Duodenal mucosa (tissue), 2 donors: Measurements from ENCODE around the gene DNAH12.
A peak's percentile ranks its signal among the peaks of the same experiment; 100 is the strongest.

Experiments
- H3K27ac ChIP-seq: one replicate; pipeline ENCODE4 v1.7.0; 2013; ENCODE audit warnings: low read depth, low read length
- H3K27me3 ChIP-seq, 2 donors: one replicate each; pipeline ENCODE4 v1.7.0; 2013; ENCODE audit warnings: low read length in 2 of 2, control low read depth in 1 of 2; ENCODE audit not compliant: insufficient read depth in 2 of 2, control insufficient read depth in 1 of 2
- H3K36me3 ChIP-seq, 2 donors: one replicate each; pipeline ENCODE4 v1.7.0; 2013; ENCODE audit warnings: low read length in 2 of 2, control low read depth in 1 of 2; ENCODE audit not compliant: insufficient read depth in 2 of 2, control insufficient read depth in 1 of 2
- H3K4me1 ChIP-seq, 2 donors: one replicate each; pipeline ENCODE4 v1.7.0; 2013; ENCODE audit warnings: low read length in 2 of 2, control low read depth in 1 of 2; ENCODE audit not compliant: insufficient read depth in 2 of 2, control insufficient read depth in 1 of 2
- H3K4me3 ChIP-seq, 2 donors: one replicate each; pipeline ENCODE4 v1.7.0; 2013; ENCODE audit warnings: low read length in 2 of 2, low read depth in 1 of 2
- H3K9ac ChIP-seq, 2 donors: one replicate each; pipeline ENCODE4 v1.7.0; 2013; ENCODE audit warnings: low read length in 2 of 2, low read depth in 1 of 2
- H3K9me3 ChIP-seq, 2 donors: one replicate each; pipeline ENCODE4 v1.7.0; 2013; ENCODE audit warnings: low read length in 2 of 2, control low read depth in 1 of 2; ENCODE audit not compliant: control insufficient read depth in 1 of 2

The DNAH12 gene, protein sequence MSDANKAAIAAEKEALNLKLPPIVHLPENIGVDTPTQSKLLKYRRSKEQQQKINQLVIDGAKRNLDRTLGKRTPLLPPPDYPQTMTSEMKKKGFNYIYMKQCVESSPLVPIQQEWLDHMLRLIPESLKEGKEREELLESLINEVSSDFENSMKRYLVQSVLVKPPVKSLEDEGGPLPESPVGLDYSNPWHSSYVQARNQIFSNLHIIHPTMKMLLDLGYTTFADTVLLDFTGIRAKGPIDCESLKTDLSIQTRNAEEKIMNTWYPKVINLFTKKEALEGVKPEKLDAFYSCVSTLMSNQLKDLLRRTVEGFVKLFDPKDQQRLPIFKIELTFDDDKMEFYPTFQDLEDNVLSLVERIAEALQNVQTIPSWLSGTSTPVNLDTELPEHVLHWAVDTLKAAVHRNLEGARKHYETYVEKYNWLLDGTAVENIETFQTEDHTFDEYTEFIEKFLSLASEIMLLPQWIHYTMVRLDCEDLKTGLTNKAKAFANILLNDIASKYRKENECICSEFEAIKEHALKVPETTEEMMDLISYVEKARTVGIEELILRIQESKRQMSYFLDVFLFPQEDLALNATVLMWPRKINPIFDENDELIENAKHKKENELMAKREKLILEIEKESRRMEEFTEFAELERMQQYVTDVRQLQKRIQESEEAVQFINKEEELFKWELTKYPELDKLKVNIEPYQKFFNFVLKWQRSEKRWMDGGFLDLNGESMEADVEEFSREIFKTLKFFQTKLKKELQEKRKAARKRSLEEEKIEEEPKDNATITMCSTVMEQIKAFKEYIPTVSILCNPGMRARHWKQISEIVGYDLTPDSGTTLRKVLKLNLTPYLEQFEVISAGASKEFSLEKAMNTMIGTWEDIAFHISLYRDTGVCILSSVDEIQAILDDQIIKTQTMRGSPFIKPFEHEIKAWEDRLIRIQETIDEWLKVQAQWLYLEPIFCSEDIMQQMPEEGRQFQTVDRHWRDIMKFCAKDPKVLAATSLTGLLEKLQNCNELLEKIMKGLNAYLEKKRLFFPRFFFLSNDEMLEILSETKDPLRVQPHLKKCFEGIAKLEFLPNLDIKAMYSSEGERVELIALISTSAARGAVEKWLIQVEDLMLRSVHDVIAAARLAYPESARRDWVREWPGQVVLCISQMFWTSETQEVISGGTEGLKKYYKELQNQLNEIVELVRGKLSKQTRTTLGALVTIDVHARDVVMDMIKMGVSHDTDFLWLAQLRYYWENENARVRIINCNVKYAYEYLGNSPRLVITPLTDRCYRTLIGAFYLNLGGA (N-terminal part only)

DNA sequence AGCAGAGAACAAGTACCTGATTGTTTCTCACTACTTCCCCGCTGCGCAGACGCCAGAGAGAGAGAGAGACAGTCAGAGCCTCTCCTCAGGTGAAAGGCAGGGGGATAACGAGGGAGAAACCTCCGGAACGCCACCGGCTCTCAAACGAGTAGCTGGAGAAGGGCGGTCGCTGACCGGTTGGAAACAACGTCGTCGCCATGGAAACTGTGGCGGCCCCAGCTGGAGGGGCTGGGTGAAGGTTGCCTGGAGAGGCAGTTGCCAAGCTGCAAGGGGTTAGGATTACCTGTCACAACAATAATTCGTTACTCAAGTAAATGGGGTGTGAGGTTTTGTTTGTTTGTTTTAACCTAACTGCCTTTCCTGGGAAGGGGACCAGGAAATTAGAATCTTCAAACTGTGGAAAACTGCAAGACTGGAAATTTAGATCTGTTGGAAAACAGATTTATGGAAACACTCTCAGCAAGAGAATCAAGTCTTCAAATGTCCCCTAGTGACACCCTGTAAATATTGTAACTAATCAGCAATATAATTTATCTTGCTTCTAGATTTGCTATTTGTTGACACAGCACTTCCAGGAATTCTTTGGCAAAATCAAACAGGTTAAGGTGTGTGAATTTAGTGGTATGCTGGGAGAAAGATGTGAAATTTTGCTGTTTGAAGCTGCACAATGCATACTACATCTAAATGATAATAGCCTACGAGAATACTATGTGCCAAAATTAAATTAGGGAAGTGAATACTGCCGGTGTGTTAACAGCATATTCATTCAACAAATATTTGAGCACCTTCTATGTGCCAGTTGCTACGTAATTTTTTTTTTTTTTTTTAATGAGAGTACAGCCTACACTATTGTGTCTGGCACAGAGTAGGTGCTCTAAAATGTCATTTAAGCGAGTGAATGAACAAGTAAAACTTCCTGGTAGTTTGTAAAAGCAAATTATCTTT, at the start of gene DNAH12:
Gene DNAH12 (minus strand): TSS at position 164 of the 945 bp plus-strand sequence. CDS start 1,474 bp downstream, outside the sequence.
- no peak within 1 kb of the TSS for H3K27ac ChIP-seq
- peaks cover 6 to 17% of the 10 kb centered on the region in 2 donors for H3K4me1 ChIP-seq
- peak within 1 kb of the TSS; percentile 15 to 18 for H3K9ac ChIP-seq
- no peaks in the 10 kb centered on the region for H3K9me3 ChIP-seq
- H3K27me3 ChIP-seq, result no peaks in the 10 kb centered on the region
- H3K36me3 ChIP-seq, result no peaks in the 10 kb centered on the region
- peak within 1 kb of the TSS; percentile 43 to 57 for H3K4me3 ChIP-seq

DNA sequence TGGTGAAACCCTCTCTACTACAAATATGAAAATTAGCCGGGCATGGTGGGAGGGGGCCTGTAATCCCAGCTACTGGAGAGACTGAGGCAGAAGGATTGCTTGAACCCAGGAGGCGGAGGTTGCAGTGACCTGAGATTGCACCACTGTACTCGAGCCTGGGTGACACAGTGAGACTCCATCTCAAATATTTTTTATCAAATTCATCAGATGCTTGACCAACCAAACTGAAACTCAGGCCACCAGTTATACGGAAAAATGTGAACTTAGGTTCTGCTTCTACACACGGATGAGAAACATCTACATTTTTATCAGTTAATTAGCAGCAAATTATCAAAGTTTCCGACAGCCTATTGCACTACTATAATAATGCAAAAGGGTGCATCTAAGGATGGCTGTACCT, 48.2 kb upstream of the DNAH12 start:
- no peak overlapping the region for H3K9ac ChIP-seq
- H3K4me3 ChIP-seq, result no peak overlapping the region
- no peaks in the 10 kb centered on the region for H3K36me3 ChIP-seq
- H3K4me1 ChIP-seq, result peaks cover 10 to 38% of the 10 kb centered on the region in 2 donors
- H3K27ac ChIP-seq, result no peak overlapping the region
- no peaks in the 10 kb centered on the region for H3K9me3 ChIP-seq
- H3K27me3 ChIP-seq, result no peaks in the 10 kb centered on the region

DNA sequence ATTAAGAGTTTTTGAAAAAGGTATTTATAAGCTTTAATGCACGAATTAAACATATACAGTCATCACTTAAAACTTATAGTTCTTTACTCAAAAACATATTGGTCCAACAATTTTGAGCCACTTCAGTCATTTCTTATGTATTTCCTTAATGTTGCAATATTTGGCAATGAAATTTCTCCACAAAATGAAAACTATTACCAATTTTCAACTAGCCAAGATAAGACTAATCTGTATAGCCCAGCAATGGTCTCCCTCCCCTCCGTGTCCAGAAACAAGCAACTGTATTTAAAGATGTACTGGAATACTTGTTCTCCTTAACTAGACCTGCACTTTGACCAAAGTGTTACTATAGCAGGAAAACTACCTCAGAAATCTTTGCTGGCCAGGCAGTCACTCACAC, 43.8 kb upstream of the DNAH12 start:
- Histone ChIP-seq H3K4me1 (peaks cover 12 to 30% of the 10 kb centered on the region in 2 donors), H3K36me3 (peaks cover 6 to 9% of the 10 kb centered on the region in 2 donors), H3K9me3 (no peaks in the 10 kb centered on the region), H3K27me3 (no peaks in the 10 kb centered on the region), H3K27ac (no peak overlapping the region), H3K4me3 (no peak overlapping the region), H3K9ac (no peak overlapping the region)

DNA sequence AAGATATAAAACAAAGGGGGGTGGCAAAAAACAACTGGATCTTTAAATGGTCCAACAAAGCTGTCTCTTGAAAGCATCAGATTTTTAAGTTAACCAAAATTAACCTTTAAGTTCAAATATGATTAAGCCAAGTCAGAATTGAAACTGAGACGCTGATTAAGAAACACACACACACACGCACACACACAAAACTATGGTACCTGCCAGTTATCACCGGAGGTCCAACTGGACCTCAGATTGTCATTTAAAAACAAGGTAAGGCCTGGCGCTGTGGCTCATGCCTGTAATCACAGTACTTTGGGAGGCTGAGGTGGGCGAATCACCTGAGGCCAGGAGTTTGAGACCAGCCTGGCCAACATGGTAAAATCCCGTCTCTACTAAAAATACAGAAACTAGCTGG, 42.6 kb upstream of the DNAH12 start:
- H3K4me1 ChIP-seq, result peaks cover 12 to 20% of the 10 kb centered on the region in 2 donors

DNA sequence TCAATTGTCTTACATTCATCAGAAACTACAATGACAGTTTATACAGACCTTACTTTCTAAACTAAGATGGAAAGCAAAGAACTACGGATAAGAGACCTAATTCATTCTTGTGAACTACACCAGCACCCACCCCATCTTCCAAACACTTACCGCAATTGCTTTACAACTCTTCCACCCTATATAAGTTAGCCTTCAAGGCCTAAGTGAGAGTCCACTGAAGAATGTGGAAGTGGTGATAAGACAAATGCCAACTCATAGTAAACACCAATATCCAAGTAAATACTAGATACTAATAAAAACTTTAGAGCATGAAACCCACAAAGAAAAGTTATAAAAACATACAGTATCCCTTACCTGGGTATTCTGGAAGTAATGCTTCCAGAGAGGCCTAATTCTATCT, 39.4 kb upstream of the DNAH12 start:
- Histone ChIP-seq H3K9me3 (no peaks in the 10 kb centered on the region), H3K27ac (no peak overlapping the region), H3K4me1 (peaks cover 20% of the 10 kb centered on the region in 2 donors), H3K4me3 (no peak overlapping the region), H3K36me3 (peaks cover 14 to 32% of the 10 kb centered on the region in 2 donors), H3K9ac (no peak overlapping the region), H3K27me3 (no peaks in the 10 kb centered on the region)

More for the DNA sequence above, 42.6 kb upstream of the DNAH12 start:
- Histone ChIP-seq H3K36me3 (peaks cover 7 to 12% of the 10 kb centered on the region in 2 donors), H3K4me3 (no peak overlapping the region), H3K27ac (no peak overlapping the region), H3K27me3 (no peaks in the 10 kb centered on the region), H3K9ac (no peak overlapping the region), H3K9me3 (no peaks in the 10 kb centered on the region)

DNA sequence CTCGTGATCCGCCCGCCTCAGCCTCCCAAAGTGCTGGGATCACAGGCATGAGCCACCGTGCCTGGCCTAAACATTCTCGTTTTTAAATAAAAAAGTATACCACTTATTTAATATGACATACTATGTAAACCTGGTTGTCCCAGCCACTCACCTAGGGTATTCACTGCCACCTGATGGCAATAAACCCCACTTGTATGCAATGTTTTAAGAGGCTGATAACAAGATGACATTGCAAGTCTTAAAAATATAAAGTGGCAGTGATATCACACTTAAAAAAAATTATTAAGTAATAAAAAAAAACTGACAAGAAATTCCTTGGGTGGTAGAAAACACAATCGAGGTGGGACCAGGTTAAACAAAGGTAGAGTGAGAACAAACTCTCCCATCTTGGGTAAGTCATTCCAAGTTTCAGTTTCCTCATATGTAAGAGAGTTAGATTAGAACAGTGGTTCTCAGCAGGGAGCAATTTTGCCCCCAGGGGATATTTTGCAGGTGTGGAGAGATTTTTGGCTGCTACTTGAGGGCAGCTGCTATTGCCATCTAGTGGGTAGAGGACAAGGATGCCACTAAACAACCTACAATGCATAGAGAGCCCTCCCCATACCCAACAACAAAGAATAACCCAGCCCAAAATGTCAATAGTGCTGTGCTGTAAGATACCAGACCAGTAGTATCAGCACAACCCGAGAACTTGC, 38.5 kb upstream of the DNAH12 start:
- Histone ChIP-seq H3K36me3 (peaks cover 14 to 32% of the 10 kb centered on the region in 2 donors), H3K9me3 (no peaks in the 10 kb centered on the region), H3K4me1 (peaks cover 15% of the 10 kb centered on the region in 2 donors), H3K4me3 (no peak overlapping the region), H3K27ac (no peak overlapping the region), H3K27me3 (no peaks in the 10 kb centered on the region), H3K9ac (no peak overlapping the region)

DNA sequence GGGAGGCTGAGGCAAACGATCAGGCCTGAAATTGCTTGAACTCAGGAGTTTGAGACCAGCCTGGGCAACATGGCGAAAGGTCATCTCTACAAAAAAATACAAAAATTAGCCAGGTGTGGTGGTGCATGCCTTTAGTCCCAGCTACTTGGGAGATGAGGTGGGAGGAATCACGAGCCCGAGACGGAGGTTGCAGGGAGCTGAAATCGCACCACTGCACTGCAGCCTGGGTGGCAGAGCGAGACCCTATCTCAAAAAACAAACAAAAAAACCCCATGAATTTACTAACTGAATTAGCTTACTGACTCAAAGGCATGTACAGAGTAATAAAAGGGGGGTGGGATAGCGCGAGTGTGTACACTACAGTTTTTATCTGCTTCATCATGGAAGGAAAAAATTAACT, 33.7 kb upstream of the DNAH12 start:
- Histone ChIP-seq H3K27me3 (no peaks in the 10 kb centered on the region), H3K9me3 (no peaks in the 10 kb centered on the region), H3K27ac (no peak overlapping the region), H3K9ac (no peak overlapping the region), H3K4me3 (no peak overlapping the region), H3K36me3 (peaks cover 15 to 60% of the 10 kb centered on the region in 2 donors), H3K4me1 (peaks cover 14 to 28% of the 10 kb centered on the region in 2 donors)

DNA sequence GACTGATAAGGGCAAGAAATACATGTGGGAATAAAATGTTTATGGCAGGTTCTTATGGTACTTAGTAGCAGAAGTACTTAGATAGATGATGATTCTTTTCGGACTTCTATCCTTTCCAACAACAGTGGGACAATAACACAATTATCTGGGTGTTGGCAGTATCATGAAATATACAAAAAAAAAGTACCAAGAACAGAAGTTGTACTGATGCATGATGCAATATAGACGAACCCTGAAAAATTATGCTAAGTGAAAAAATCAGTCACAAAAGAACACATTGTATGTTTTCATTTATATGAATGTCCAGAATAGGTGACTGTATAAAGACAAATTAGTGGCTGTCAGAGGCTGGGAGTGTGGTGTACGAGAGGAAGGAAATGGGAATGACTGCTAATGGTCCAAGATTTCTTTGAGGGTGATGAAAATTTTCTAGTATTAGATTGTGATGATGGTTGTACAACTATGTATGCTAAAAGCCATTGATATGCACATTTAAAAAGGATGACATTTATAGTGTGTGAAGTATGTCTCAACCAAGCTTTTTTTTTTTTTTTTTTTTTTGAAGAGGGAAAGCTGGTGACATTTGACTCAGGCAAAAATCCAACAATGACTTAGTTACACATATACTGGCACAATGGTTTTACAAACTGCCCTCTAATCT, 32.0 kb upstream of the DNAH12 start:
- H3K4me3 ChIP-seq, result no peak overlapping the region
- H3K9ac ChIP-seq, result no peak overlapping the region
- H3K27me3 ChIP-seq, result no peaks in the 10 kb centered on the region
- peaks cover 15 to 68% of the 10 kb centered on the region in 2 donors for H3K36me3 ChIP-seq
- H3K27ac ChIP-seq, result no peak overlapping the region
- peaks cover 14 to 25% of the 10 kb centered on the region in 2 donors for H3K4me1 ChIP-seq
- no peaks in the 10 kb centered on the region for H3K9me3 ChIP-seq
